SU-DHL-6 (cell line): Measurements from ENCODE around the gene SPOCK1.

Experiments
- H2AFZ ChIP-seq: fragments of 200-600 bp; sonication (generic); 2 replicates; pipeline ENCODE4 v1.6.1; 2014; ENCODE audit warnings: low read depth, mild to moderate bottlenecking, moderate library complexity, mixed read lengths, antibody characterized with exemption, low read length; ENCODE audit not compliant: severe bottlenecking
- H3F3A ChIP-seq: fragments of 200-600 bp; shearing (Covaris generic); 2 replicates; pipeline ENCODE4 v1.6.0; 2016; ENCODE audit warnings: antibody characterized with exemption, mild to moderate bottlenecking; ENCODE audit not compliant: insufficient read depth
- H3K27ac ChIP-seq: fragments of 200-600 bp; sonication (generic); 2 replicates; pipeline ENCODE4 v1.5.1; 2016; ENCODE audit warnings: low read depth, mild to moderate bottlenecking, low read length, moderate library complexity, mixed read lengths
- H3K27me3 ChIP-seq: fragments of 200-600 bp; sonication (generic), shearing (Covaris generic); 2 replicates; pipeline ENCODE4 v1.6.0; 2014; ENCODE audit warnings: mild to moderate bottlenecking, low read length
- H3K36me3 ChIP-seq: fragments of 200-600 bp; sonication (generic); 2 replicates; pipeline ENCODE4 v1.6.1; 2014; ENCODE audit warnings: mild to moderate bottlenecking, low read length, mixed read lengths
- H3K4me2 ChIP-seq: fragments of 300-600, 200-600 bp; shearing (Covaris generic), sonication (generic); 2 replicates; pipeline ENCODE4 v1.6.0; 2014; ENCODE audit warnings: low read length, low read depth, mild to moderate bottlenecking; ENCODE audit not compliant: poor library complexity, severe bottlenecking
- H3K4me3 ChIP-seq: fragments of 200-600 bp; sonication (generic); 2 replicates; pipeline ENCODE4 v1.5.1; 2014; ENCODE audit warnings: antibody characterized with exemption, low read length, mild to moderate bottlenecking, mixed read lengths; ENCODE audit not compliant: insufficient read depth, poor library complexity, severe bottlenecking
- H3K79me2 ChIP-seq: fragments of 200-600 bp; sonication (generic); 2 replicates; pipeline ENCODE4 v1.6.1; 2014; ENCODE audit warnings: mild to moderate bottlenecking, low read length, moderate library complexity; ENCODE audit not compliant: insufficient read depth
- H3K9ac ChIP-seq: fragments of 200-600 bp; sonication (generic); 2 replicates; pipeline ENCODE4 v1.7.0; 2014; ENCODE audit warnings: mild to moderate bottlenecking, low read length
- H3K9me2 ChIP-seq: fragments of 200-600 bp; sonication (generic); replicated peaks from 2 replicates; pipeline ENCODE4 v1.6.1; 2014; ENCODE audit warnings: low read length; ENCODE audit not compliant: insufficient read depth
- H3K9me3 ChIP-seq: fragments of 200-600 bp; sonication (generic); 2 replicates; pipeline ENCODE4 v1.6.1; 2014; ENCODE audit warnings: low read length, mixed read lengths; ENCODE audit not compliant: insufficient read depth
- H4K20me1 ChIP-seq: fragments of 200-600 bp; sonication (generic); 2 replicates; pipeline ENCODE4 v1.6.1; 2014; ENCODE audit warnings: low read depth, mild to moderate bottlenecking, antibody characterized with exemption, low read length, moderate library complexity, mixed read lengths
- CTCF ChIP-seq: fragments of 200-600 bp; sonication (generic); IDR thresholded peaks from one replicate; pipeline ENCODE4 v1.5.1; 2017; ENCODE audit warnings: antibody characterized with exemption, mild to moderate bottlenecking, low read length, moderate library complexity; ENCODE audit not compliant: insufficient read depth, poor library complexity, severe bottlenecking
- EZH2phosphoT487 ChIP-seq: fragments of 200-600 bp; sonication (generic), shearing (Covaris generic); conservative IDR thresholded peaks from 2 replicates; pipeline ENCODE4 v1.6.1; 2018; ENCODE audit warnings: mild to moderate bottlenecking, antibody characterized with exemption, low read length, moderate library complexity, mixed read lengths

SPOCK1 gene

GRCh38 chr5:137313526-137314175 lies 185.5 kb downstream of the SPOCK1 start:
- Histone ChIP-seq H3K9ac (no peak overlapping the region), H3K9me3 (no peaks in the 10 kb centered on the region), H3K27ac (no peak overlapping the region), H3K9me2 (no peaks in the 10 kb centered on the region), H3F3A (no peaks in the 10 kb centered on the region), H2AFZ (no peak overlapping the region), H3K4me3 (no peak overlapping the region), H3K36me3 (no peaks in the 10 kb centered on the region), H4K20me1 (no peaks in the 10 kb centered on the region), H3K79me2 (no peaks in the 10 kb centered on the region), H3K27me3 (no peaks in the 10 kb centered on the region), H3K4me2 (no peak overlapping the region)
- TF ChIP-seq CTCF = no peak
- TF ChIP-seq EZH2phosphoT487 = no peak

GRCh38 chr5:137312011-137312410 lies 187.1 kb downstream of the SPOCK1 start:
- Histone ChIP-seq H3K9ac (no peak overlapping the region), H3F3A (no peaks in the 10 kb centered on the region), H3K9me2 (no peaks in the 10 kb centered on the region), H3K79me2 (no peaks in the 10 kb centered on the region), H4K20me1 (no peaks in the 10 kb centered on the region), H3K27ac (no peak overlapping the region), H2AFZ (no peak overlapping the region), H3K4me2 (no peak overlapping the region), H3K9me3 (no peaks in the 10 kb centered on the region), H3K4me3 (no peak overlapping the region), H3K27me3 (no peaks in the 10 kb centered on the region), H3K36me3 (no peaks in the 10 kb centered on the region)
- TF ChIP-seq EZH2phosphoT487 (no peak), CTCF (no peak)

- H3F3A ChIP-seq = no peaks in the 10 kb centered on the region
- TF ChIP-seq CTCF (no peak), EZH2phosphoT487 (no peak)
- no peaks in the 10 kb centered on the region for H3K9me2 ChIP-seq
- no peaks in the 10 kb centered on the region for H3K27me3 ChIP-seq
- no peak overlapping the region for H2AFZ ChIP-seq
- no peak overlapping the region for H3K27ac ChIP-seq
- H4K20me1 ChIP-seq = no peaks in the 10 kb centered on the region
- H3K36me3 ChIP-seq = no peaks in the 10 kb centered on the region
- H3K4me2 ChIP-seq = no peak overlapping the region
- no peaks in the 10 kb centered on the region for H3K79me2 ChIP-seq
- no peaks in the 10 kb centered on the region for H3K9me3 ChIP-seq
- no peak overlapping the region for H3K9ac ChIP-seq
- H3K4me3 ChIP-seq = no peak overlapping the region
These were observed 188.9 kb downstream of the SPOCK1 start for GRCh38 chr5:137310051-137310730.
